ENCODE results near the gene KRTCAP2.

KRTCAP2 gene

DNA sequence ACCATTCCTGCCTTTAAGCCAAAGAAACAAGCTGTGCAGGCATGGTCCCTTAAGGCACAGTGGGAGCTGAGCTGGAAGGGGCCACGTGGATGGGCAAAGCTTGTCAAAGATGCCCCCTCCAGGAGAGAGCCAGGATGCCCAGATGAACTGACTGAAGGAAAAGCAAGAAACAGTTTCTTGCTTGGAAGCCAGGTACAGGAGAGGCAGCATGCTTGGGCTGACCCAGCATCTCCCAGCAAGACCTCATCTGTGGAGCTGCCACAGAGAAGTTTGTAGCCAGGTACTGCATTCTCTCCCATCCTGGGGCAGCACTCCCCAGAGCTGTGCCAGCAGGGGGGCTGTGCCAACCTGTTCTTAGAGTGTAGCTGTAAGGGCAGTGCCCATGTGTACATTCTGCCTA is 38.8 kb downstream of the KRTCAP2 start:
- DNase-seq (ENCODE audit: low read depth, low spot score) = no peak

DNA sequence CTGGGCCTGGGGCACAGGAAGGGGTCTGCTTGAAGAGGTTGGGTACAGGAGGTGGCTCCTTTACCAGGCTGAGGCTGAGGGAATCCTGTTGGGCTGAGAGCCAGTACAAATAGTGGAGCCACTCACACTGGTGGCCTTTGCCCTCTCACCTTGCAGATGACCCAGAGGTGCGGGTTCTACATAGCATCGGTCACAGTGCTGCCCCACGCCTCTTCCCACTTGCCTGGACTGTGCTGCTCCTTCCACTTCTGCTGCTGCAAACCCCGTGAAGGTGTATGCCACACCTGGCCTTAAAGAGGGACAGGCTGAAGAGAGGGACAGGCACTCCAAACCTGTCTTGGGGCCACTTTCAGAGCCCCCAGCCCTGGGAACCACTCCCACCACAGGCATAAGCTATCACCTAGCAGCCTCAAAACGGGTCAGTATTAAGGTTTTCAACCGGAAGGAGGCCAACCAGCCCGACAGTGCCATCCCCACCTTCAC is 39.3 kb downstream of the KRTCAP2 start:
- no peak for DNase-seq (ENCODE audit: low read depth, low spot score)

DNA sequence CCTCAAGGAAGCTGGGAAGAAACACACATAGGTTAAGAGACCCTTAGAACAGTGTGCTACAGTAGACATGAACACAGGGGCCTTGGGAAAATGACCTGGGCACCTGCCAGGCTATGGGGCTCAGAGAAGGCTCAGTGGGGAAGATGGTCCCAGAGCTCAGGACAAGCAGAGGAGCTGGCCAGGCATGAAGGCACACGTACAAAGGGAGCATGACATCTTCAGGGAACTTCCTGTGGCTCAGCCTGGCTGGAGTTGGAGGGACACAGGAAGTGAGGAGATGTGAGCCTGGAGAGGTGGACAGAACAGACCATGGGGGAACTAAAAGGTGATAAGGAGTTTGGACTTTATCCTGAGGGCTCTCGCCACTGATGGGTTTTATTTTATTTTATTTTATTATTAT is 41.2 kb downstream of the KRTCAP2 start:
- no peak for DNase-seq (ENCODE audit: low read depth, low spot score)

DNA sequence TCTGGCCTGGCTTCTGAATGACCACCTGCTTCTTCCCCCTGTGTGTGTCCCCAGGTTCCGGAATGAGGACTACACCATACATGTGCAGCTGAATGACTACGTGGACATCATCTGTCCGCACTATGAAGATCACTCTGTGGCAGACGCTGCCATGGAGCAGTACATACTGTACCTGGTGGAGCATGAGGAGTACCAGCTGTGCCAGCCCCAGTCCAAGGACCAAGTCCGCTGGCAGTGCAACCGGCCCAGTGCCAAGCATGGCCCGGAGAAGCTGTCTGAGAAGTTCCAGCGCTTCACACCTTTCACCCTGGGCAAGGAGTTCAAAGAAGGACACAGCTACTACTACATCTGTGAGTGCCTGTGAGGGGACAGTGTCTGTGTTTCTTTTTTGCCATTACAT is 41.8 kb downstream of the KRTCAP2 start:
- no peak for DNase-seq (ENCODE audit: low read depth, low spot score)

DNA sequence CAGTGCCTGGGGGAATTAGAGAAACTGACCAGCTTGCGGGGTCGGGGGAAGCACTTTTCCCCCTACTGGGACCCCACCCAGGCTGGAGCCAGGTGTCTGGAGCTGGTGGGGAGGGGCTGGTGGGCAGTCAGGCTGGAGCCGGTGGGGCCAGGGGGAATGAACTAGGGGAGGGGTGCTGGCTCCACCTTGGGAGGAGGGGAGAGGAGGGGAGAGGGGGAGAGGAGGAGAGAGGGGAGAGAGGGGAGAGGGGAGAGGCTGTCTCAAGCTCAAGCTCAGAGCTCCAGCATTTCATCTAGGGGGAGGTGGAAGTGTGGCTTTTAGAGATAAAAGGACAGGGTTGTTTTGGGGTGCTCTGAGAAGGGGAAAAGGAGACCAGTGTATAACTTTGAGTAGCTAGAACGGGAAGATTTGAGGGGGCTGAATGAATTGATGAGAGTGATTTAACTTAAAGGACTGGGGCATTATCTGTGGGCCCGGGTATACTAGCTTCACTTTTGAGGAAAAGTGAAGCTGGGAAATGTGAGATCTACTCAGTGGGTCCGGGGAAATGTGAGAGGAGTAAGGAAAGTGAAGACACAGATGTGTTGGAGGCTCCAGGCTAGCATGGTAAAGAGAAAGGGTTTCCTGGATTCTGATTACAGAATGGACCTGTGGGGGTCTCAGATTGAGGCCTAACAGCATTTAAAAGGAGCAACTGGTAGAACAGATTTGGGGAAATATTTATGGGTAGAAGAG is 42.7 kb downstream of the KRTCAP2 start:
- no peak for DNase-seq (ENCODE audit: low read depth, low spot score)

DNA sequence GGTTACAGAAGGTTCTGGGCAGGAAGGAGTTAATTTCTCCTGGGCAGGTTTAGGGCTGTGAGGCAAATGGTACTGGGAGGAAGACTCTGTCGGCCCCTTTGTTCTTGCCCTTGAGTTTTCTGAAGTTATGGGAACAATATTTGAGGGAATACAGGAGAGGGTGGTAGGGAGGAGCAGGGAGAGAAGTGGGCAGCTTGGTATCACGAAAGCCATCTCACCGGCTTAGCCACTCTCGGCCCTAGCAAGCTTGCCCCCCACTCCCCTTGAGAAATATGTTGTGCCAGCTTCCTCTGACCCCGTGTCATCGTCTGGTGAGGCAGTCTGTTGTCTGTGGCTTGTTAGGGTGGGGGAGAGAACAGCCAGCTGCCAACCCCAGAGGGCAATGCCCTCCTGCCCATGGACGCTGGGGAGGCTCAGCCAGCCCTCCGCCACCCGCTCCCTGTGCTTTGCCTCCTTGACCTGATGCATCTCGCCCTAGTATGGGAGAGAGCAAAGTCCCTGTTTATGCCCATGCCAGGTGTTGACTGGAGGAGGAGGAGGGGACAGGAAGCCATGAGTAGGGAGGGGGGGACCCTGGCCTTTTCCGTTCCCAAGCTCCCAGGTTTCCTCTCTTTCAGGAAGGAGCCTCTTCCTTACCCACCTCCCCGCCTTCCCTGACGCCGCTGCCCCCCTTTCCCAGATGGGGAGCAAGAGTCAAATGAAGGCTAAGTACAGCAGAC is 44.2 kb downstream of the KRTCAP2 start:
- DNase-seq (ENCODE audit: low read depth, low spot score) = no peak

DNA sequence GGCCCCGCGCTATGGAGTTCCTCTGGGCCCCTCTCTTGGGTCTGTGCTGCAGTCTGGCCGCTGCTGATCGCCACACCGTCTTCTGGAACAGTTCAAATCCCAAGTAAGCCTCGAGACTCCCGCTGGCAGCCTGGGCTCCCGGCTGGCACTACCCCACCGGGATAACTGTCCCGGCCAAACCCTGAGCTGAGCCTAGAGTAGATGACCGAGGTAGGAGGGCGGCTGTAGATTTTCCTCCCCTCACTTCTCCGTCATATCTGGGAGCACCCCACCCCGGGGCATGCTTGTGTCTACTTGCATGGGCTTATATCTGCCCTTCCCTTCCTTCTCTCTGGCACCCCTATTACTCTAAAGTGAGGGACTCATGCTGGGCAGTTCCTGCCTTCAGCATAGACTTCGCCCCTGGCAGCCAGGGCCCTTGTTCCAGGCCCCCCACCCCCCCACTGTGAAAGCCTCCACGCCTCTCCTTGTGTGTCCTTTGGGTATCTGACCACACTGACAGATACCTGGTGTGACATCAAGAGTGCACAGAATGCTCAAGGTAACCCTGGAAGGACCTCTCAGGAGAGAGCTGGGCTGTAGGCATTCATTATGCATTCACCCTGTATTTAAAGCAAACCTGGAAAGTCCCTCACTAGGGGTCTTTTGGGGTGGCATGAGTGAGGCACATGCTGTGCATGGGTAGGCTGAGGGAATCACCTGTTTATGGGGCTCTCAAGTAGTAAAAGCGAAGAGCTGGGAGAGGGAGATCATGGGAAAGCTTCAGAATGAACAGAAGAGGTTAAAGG is 44.9 kb downstream of the KRTCAP2 start:
- DNase-seq (ENCODE audit: low read depth, low spot score) = no peak

DNA sequence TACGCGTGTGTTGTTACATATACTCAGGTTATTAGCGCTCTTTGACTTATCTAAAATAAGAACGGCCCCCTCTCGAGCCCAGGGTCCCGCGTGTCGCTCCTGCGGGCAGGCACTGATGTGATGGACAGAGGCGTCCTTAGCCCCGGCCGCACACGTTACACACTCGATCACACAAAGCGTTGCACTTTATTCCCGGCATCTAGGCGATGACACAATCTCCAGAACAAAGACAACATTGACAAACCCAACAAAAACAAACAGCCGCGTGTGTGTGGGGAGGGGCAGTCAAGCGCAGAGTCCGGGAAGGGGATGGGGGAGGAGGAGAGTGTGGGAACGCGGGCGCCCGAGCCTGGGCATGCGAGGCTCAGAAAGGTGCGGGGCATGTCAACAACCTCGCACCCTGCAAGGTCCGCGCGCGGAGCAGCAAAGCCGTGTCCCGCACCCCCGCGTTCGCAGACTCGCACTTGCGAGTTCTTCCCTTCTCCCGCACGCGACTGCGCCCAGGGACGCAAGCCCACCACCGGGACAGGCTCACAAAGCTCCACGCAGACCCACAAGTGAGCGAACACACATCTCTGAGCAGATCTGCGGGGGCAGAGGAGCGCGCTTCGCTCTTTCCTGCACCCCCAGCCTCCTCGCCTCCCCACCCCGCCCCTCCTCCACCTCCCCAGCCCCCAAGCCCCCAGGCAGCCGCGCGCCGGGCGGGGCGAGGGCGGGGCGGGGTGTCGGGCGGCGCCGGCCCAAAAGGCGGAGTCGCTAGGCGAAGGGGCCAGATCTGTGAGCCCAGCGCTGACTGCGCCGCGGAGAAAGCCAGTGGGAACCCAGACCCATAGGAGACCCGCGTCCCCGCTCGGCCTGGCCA is 45.8 kb downstream of the KRTCAP2 start, which contains the start of gene EFNA1:
TSS of gene EFNA1 (plus strand) at position 772 of the 862 bp plus-strand sequence. CDS start 102 bp downstream, outside the sequence.
- no peak for DNase-seq (ENCODE audit: low read depth, low spot score)

DNA sequence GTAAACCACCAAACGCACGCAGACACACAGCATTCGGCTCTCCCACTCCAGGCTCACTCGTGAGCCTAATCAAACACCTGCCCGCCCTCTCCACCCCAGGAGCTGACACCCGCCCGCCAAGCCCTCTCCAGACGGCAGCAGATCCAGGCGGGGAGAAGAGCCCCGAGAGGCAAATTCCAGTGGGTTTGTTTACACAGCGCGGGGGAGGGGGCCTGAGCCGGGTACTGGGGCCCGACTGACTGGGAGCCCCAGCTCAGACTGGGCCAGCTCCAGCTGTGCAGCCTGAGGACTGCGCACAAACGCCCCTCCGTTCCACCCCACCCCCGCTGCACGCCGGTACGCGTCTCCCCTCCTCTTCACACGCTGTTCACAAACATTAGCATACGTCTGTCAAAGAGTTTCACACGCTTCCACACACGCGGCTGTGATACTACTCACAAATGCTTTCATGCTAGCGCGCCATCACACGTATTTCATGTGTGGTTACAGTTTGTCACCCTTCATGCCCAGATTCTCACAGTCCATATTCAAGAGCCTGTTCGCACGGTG is 46.5 kb downstream of the KRTCAP2 start:
- no peak for DNase-seq (ENCODE audit: low read depth, low spot score)

DNA sequence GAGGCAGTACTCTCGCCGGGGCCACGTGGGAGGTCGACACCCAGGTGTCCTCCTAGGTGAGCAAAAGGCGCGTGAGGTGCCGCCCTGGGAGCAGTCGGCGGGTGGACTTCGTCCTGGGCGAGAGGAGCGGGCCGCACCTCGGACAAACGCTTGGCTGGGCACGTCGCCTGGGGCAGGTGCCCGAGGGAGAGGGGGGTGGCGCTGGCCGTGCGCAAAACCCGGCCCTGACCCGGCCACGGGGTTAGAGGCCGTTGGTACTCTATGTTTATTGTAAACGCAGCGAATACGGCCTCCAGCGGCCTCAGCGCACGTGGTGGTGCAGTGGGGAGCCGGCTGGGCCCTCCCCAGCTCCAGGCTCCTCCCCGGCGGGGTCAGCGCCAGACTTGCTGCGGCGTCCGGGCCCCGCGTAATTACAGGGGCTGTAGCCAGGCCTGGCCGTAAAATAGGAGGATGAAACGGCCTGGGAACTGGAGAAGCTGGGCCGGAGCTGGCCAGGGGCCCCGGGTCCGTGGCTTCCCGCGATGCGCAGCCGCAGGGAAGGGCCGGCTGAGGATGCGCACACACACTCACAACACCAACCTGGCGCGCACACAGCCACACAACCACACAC is 47.1 kb downstream of the KRTCAP2 start:
- no peak for DNase-seq (ENCODE audit: low read depth, low spot score)

DNA sequence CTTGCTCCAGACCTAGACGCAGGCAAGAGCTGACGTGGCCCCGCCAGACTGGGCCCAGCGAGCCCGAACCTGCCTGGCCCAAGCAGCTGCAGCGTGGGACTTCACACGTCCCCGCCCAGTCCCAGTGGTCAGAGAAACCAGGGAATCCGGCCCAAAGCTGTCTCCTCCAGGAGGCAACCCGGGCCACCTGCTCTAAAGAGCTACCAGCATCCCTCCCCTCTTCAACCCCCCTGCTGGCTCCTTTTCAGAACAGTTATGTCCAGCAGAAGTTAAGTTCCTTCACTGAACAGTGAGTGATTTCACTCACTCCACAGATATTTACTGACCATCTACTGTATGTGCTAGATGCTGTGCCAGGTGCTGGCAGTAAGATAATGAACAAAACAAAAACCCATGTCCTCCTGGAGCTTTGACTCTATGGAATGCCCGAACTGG is 47.6 kb downstream of the KRTCAP2 start:
- no peak for DNase-seq (ENCODE audit: low read depth, low spot score)

DNA sequence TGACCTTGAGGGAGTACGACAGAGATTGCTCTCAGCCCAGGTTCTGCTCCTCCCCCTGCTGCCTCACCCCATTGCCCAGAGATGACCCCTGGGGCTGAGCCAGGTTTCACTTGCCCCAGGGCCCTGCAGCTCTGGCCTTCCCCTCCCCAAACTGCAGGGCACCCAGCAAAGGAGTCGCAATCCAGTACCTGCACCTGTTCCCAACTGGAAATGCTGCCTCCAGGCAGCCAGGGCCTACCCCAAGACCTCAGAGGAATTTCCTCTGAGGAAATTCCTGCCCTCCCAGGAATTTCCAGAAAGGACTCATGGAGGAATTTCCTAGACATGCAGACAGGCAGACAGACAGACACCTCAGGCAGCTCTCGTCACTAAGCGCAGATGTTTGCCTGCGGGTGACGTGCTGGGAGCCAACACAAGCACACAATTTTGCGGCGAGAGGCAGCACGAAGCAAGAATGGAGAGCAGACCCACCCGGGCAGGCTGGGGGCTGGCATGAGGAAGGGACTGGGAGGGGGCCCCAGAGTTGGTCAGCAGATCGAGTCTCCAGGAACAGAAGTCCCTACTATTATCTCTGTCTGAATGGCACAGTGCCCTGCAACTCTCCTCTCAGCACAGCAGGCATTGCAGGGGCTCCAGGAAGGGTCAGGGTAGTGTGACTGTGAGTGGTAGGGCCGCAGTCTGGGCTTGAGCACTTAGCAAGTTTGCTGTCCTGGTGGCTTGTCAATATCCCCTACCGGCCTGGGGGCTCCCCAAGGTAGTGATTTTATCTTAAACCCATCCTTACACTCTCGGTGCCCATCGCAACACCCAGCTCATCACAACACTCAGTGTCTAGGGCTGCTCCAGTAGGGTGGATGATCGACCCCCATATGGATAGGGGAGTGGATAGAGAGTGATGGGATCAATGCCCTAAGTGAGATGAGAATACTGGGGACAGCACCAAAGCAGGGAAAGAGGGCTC is 48.3 kb downstream of the KRTCAP2 start:
- DNase-seq (ENCODE audit: low read depth, low spot score) = no peak

DNA sequence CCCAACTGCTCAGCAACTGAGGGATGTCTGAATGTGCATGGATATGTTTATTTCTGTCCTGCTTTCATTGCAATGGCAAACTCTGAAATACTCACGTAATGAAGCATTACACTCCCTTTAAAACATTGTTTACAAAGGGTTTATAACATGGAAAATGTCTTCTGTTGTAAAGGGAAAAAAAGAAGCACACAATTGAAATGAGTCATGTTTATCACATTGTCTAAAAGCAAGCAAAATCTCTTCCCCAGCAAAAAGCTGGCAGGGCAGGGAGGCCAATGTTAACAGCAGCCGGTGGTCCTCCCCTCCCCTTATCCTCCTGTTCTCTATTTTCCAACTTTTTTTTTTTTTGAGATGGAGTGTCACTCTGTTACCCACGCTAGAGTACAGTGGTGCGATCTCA is 49.3 kb downstream of the KRTCAP2 start:
- DNase-seq (ENCODE audit: low read depth, low spot score) = no peak

DNA sequence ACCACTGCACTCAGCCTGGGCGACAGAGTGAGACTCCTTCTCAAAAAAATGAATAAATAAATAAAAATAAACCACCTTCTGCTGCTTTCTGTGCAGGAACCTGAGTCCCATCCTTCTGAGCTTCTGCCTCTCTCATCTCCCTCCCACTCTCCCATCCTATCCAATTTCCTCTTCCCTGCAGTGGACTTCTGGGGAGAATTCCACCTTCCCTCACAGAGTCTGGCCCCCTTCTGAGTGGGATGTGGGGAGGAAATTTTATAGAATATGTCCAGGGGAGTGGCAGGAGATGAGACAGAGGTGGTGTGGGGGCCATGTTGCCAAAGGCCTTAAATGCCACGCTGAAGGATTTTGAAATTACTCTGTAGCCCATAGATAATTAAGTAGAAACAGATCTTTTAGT is 50.8 kb downstream of the KRTCAP2 start:
- no peak for DNase-seq (ENCODE audit: low read depth, low spot score)

DNA sequence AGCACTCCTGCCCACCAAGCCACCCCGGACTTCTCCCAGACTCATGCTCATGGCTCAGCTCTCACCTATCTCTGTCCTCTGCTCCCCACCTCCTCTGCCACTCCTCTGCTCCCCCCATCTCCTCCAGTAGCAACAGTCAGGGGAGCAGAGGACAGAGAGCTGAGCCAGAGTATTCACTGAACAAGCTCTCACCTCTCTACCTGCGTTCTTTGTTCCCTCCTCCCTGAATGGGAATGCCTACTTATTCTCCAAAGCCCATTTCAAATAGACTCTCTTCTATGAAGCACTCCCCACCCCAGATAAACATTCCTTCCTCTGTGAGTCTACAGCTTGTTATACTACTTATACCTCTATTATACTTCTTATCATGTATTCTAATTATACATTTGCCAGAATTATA is 51.9 kb downstream of the KRTCAP2 start:
- no peak for DNase-seq (ENCODE audit: low read depth, low spot score)

DNA sequence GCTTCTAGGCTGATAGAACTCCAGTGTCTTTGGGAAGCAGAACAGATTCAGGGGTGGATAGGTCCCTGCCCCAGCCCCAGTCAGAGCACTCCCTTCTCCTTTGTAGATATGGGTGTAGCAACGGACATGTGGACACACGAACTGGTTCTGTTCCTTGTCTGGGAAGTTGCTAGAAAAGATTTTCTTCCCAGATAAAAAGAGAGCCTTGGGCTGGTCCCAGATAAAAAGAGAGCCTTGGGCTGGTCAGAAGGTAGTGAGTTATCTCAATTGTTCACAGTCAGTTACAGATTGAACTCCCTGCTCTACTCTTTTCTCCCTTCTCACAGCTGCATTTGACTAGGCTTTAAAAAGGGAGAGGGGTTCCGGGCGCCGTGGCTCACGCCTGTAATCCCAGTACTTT is 52.9 kb downstream of the KRTCAP2 start:
- no peak for DNase-seq (ENCODE audit: low read depth, low spot score)
